ENCODE data around the gene FRAT2.
"Not testable (repeated sequence)": the region's sequence is repeated elsewhere in the genome, so short reads cannot be mapped to it uniquely, and the experiment has no call there.

Gene FRAT2

GRCh38 chr10:97356318-97356914, 21.9 kb upstream of the FRAT2 start:
- FAIRE-seq = no peak

GRCh38 chr10:97355571-97355975, 21.0 kb upstream of the FRAT2 start:
- no peak for FAIRE-seq

GRCh38 chr10:97353945-97354344, 19.4 kb upstream of the FRAT2 start:
- no peak for FAIRE-seq

GRCh38 chr10:97349752-97350513, 15.4 kb upstream of the FRAT2 start:
- no peak for FAIRE-seq

GRCh38 chr10:97347317-97347716, 12.8 kb upstream of the FRAT2 start:
- FAIRE-seq = no peak

- not testable (repeated sequence) for FAIRE-seq
Measured at GRCh38 chr10:97343664-97344063, 9.1 kb upstream of the FRAT2 start.

- FAIRE-seq = no peak
Measured at GRCh38 chr10:97341416-97341815, 6.9 kb upstream of the FRAT2 start.

GRCh38 chr10:97338041-97338440, 3.5 kb upstream of the FRAT2 start:
- no peak for FAIRE-seq

GRCh38 chr10:97336942-97337831, 2.7 kb upstream of the FRAT2 start:
- FAIRE-seq = no peak

- FAIRE-seq = no peak
Measured at GRCh38 chr10:97336446-97336845, 1.9 kb upstream of the FRAT2 start.

- FAIRE-seq = no peak
Measured at GRCh38 chr10:97336006-97336405, 1.5 kb upstream of the FRAT2 start.

GRCh38 chr10:97335188-97335619, 675 bp upstream of the FRAT2 start:
- no peak for FAIRE-seq

GRCh38 chr10:97333601-97334369, 744 bp downstream of the FRAT2 start:
- no peak for FAIRE-seq

GRCh38 chr10:97333351-97333600, 1.3 kb downstream of the FRAT2 start:
- no peak for FAIRE-seq

GRCh38 chr10:97332591-97333350, 1.8 kb downstream of the FRAT2 start:
- FAIRE-seq = no peak

GRCh38 chr10:97331153-97331703, 3.3 kb downstream of the FRAT2 start:
- FAIRE-seq = no peak

- no peak for FAIRE-seq
Measured at GRCh38 chr10:97329766-97330165, 4.8 kb downstream of the FRAT2 start.

- FAIRE-seq = no peak
Measured at GRCh38 chr10:97328646-97329453, 5.7 kb downstream of the FRAT2 start.

- no peak for FAIRE-seq
Measured at GRCh38 chr10:97327348-97328294, 6.9 kb downstream of the FRAT2 start.

GRCh38 chr10:97325754-97326153, 8.8 kb downstream of the FRAT2 start:
- no peak for FAIRE-seq

Measured in colon (tissue), 2 donors.